GM15510 (cell line): Measurements from ENCODE around the gene FAU.

ENCODE experiments used
- POLR2A ChIP-seq: IDR thresholded peaks from 3 replicates; pipeline ENCODE4 v1.6.1; 2011; ENCODE audit warnings: borderline replicate concordance; ENCODE audit not compliant: insufficient read length; ENCODE audit errors: extremely low read depth

Gene FAU

GRCh38 chr11:65084598-65085375, 37.1 kb downstream of the FAU start:
- no peak for TF ChIP-seq POLR2A

- peak; percentile 71 for TF ChIP-seq POLR2A
Measured at GRCh38 chr11:65083834-65084597, 37.9 kb downstream of the FAU start, which contains the start of the genes CDCA5 and ZFPL1. Gene CDCA5, minus strand, starts transcription at chr11:65084040. Its CDS starts 62 bp downstream, at chr11:65083978. Gene ZFPL1, plus strand, starts transcription at chr11:65084222. Its CDS starts 477 bp downstream, at chr11:65084699.

GRCh38 chr11:65083134-65083833, 38.6 kb downstream of the FAU start:
- no peak for TF ChIP-seq POLR2A

- TF ChIP-seq POLR2A: no peak
Measured at GRCh38 chr11:65078786-65079342, 43.1 kb downstream of the FAU start.

- TF ChIP-seq POLR2A: no peak
Measured at GRCh38 chr11:65078151-65078550, 43.8 kb downstream of the FAU start.

GRCh38 chr11:65077451-65077850, 44.5 kb downstream of the FAU start:
- TF ChIP-seq POLR2A: no peak

GRCh38 chr11:65072631-65072966, 49.3 kb downstream of the FAU start:
- TF ChIP-seq POLR2A: no peak

GRCh38 chr11:65071907-65072630, 49.9 kb downstream of the FAU start:
- no peak for TF ChIP-seq POLR2A
